GM18951 (cell line): Measurements from ENCODE around the gene FCHO1.
A peak's percentile ranks its signal among the peaks of the same experiment; 100 is the strongest.

Experiments used
- POLR2A ChIP-seq: IDR thresholded peaks from 4 replicates; pipeline ENCODE4 v1.6.1; 2011; ENCODE audit warnings: mild to moderate bottlenecking; ENCODE audit not compliant: insufficient read length, insufficient read depth; ENCODE audit errors: extremely low read depth
- in situ Hi-C: fragments of 300-500 bp; cut with MboI; formaldehyde crosslinking; loops from one replicate; pipeline ENCODE4 v1.12.0; 2022; ENCODE audit warnings: low sequenced_read_pairs, mixed read lengths, inconsistent platforms; ENCODE audit not compliant: unreplicated experiment

FCHO1 gene

GRCh38 chr19:17751103-17751911 lies at the start of gene FCHO1:
TSS of gene FCHO1 (plus strand) at chr19:17751477. CDS start at chr19:17755165, 3,688 bp downstream.
- in situ Hi-C loops: no loop called here
- peak; percentile 65 for TF ChIP-seq POLR2A

- in situ Hi-C loops: no loop called here
- TF ChIP-seq POLR2A: no peak
Observed at GRCh38 chr19:17703824-17704463, 47.3 kb upstream of the FCHO1 start.

GRCh38 chr19:17706750-17707181 lies 44.5 kb upstream of the FCHO1 start:
- no peak for TF ChIP-seq POLR2A
- in situ Hi-C loops: no loop called here

GRCh38 chr19:17711851-17712250 lies 39.4 kb upstream of the FCHO1 start:
- in situ Hi-C loops: no loop called here
- TF ChIP-seq POLR2A: no peak

- no peak for TF ChIP-seq POLR2A
- in situ Hi-C loops: no loop called here
Observed at GRCh38 chr19:17716309-17716929, 34.9 kb upstream of the FCHO1 start.

GRCh38 chr19:17718550-17718946 lies 32.7 kb upstream of the FCHO1 start:
- in situ Hi-C loops: no loop called here
- TF ChIP-seq POLR2A: no peak

- peak; percentile 89 for TF ChIP-seq POLR2A
- in situ Hi-C loops: no loop called here
Observed at GRCh38 chr19:17718947-17719711, 32.1 kb upstream of the FCHO1 start, which contains the start of gene MAP1S. TSS of gene MAP1S (plus strand) at chr19:17719480. CDS start at chr19:17719503, 23 bp downstream.

GRCh38 chr19:17719730-17720400 lies 31.4 kb upstream of the FCHO1 start:
- in situ Hi-C loops: no loop called here
- no peak for TF ChIP-seq POLR2A

GRCh38 chr19:17720440-17720839 lies 30.8 kb upstream of the FCHO1 start:
- TF ChIP-seq POLR2A: no peak
- in situ Hi-C loops: no loop called here

GRCh38 chr19:17721111-17721628 lies 30.1 kb upstream of the FCHO1 start:
- in situ Hi-C loops: no loop called here
- no peak for TF ChIP-seq POLR2A

- in situ Hi-C loops: no loop called here
Observed at GRCh38 chr19:17721821-17722220, 29.5 kb upstream of the FCHO1 start.

GRCh38 chr19:17722655-17723240 lies 28.5 kb upstream of the FCHO1 start:
- no peak for TF ChIP-seq POLR2A
- in situ Hi-C loops: no loop called here

More at GRCh38 chr19:17721821-17722220, 29.5 kb upstream of the FCHO1 start:
- no peak for TF ChIP-seq POLR2A
